ENCODE data around the gene SYCP2. TPM values are rescaled to one million over a fixed set of nuclear protein-coding genes. Genes with fewer than 3 reads are reported as not detected.

The SYCP2 gene
- total RNA-seq, 1 experiment from 2014 or later = 0.70 TPM

- H2BK20ac ChIP-seq (ENCODE audit: low read depth, low read length, poor library complexity, severe bottlenecking) = no peak overlapping the region
- H3T11ph ChIP-seq (ENCODE audit: low read length) = no peak overlapping the region
- WGBS (ENCODE audit: extremely low coverage, insufficient read length, low lambda C conversion rate) = no CpG with 5 or more reads among the region's 4 CpGs
- no peak overlapping the region for H2AK5ac ChIP-seq (ENCODE audit: insufficient read length, low read length)
- H3K4me2 ChIP-seq (ENCODE audit: insufficient read depth, insufficient read length, low read length) = no peak overlapping the region
- H3K27ac Mint-ChIP-seq = no peak overlapping the region
- no peak overlapping the region for H3K27ac ChIP-seq (ENCODE audit: insufficient read length, low read depth, low read length)
- H3K36me3 Mint-ChIP-seq (ENCODE audit: insufficient read depth in 1 of 3, low read depth in 3 of 3) = peaks cover 8 to 15% (median 11%) of the 10 kb centered on the region in 3 experiments
- no peak overlapping the region for H2AFZ ChIP-seq (ENCODE audit: low read length)
- no peak overlapping the region for H3K23ac ChIP-seq (ENCODE audit: insufficient read length, low read depth, low read length)
- H3K27me3 ChIP-seq (ENCODE audit: insufficient read depth, low read length) = peaks cover 10% of the 10 kb centered on the region; the same call in 1 of the 2 replicates
- no peak overlapping the region for H4K8ac ChIP-seq (replicated peaks; ENCODE audit: insufficient read length, low read depth, low read length)
- H3K9me3 Mint-ChIP-seq = peaks cover 6% of the 10 kb centered on the region in 2 experiments; a peak in 3 of 5 replicates
- peaks cover 9% of the 10 kb centered on the region for H3K23me2 ChIP-seq (ENCODE audit: insufficient read length, low read depth, low read length, poor library complexity, severe bottlenecking)
- no peak overlapping the region for H2BK5ac ChIP-seq (ENCODE audit: insufficient read length, low read length)
- H3K4me1 Mint-ChIP-seq = peaks cover 8 to 11% of the 10 kb centered on the region in 2 experiments
- no peak overlapping the region for H3K14ac ChIP-seq (ENCODE audit: insufficient read depth, low read length)
- H2BK12ac ChIP-seq (ENCODE audit: insufficient read length, low read depth, low read length) = no peak overlapping the region
- peaks cover 40% of the 10 kb centered on the region for H3K27me3 Mint-ChIP-seq (ENCODE audit: low read depth)
- H3K18ac ChIP-seq (ENCODE audit: insufficient read length, low read depth, low read length) = no peak overlapping the region
- H3K9me3 ChIP-seq (ENCODE audit: control insufficient read depth, low read depth, low read length) = no peaks in the 10 kb centered on the region
- DNase-seq = no peak
- TF ChIP-seq CTCF (conservative IDR thresholded peaks at IDR 0.05) = no peak
- H4K20me1 ChIP-seq (ENCODE audit: control insufficient read depth, insufficient read depth, insufficient read length) = no peaks in the 10 kb centered on the region
- no peaks in the 10 kb centered on the region for H3K79me1 ChIP-seq (ENCODE audit: insufficient read depth, low read depth, low read length, poor library complexity, severe bottlenecking)
- no peak overlapping the region for H2BK15ac ChIP-seq (ENCODE audit: low read depth, low read length)
- no peak overlapping the region for H2BK120ac ChIP-seq (ENCODE audit: low read depth, low read length, poor library complexity, severe bottlenecking)
- H3K4ac ChIP-seq (ENCODE audit: low read depth, low read length) = no peak overlapping the region
- no peak overlapping the region for H3K9ac ChIP-seq (ENCODE audit: extremely low read depth, insufficient read length, low read length)
- no peaks in the 10 kb centered on the region for H3K79me2 ChIP-seq (ENCODE audit: insufficient read depth, low read length)
- H4K91ac ChIP-seq (ENCODE audit: insufficient read length, low read depth, low read length) = no peak overlapping the region
- H3K4me3 Mint-ChIP-seq = peak overlapping the region in 1 of 2 experiments; percentile 67; a peak in 2 of 5 replicates
- no peak overlapping the region for H4K5ac ChIP-seq (ENCODE audit: insufficient read length, low read depth, low read length)
- H3K4me1 ChIP-seq (ENCODE audit: insufficient read depth, low read length) = no peaks in the 10 kb centered on the region
- H3K56ac ChIP-seq (ENCODE audit: insufficient read length, low read depth, low read length) = no peak overlapping the region
These were observed 4.8 kb upstream of the SYCP2 start for GRCh38 chr20:59938221-59938620.

Measured in H9 (cell line).